Mammary epithelial cell (primary cell): ENCODE results near the gene PGA4.
"Not testable (repeated sequence)": the region's sequence is repeated elsewhere in the genome, so short reads cannot be mapped to it uniquely, and the experiment has no call there.

ENCODE experiments used
- CTCF ChIP-seq, 2 donors: IDR thresholded peaks in 1 of 2; conservative IDR thresholded peaks in 1 of 2; 2 replicates each; pipeline ENCODE4 v1.5.1; 2011 to 2012; ENCODE audit warnings: inconsistent platforms in 2 of 2, low read length in 2 of 2, mild to moderate bottlenecking in 2 of 2, control low read depth in 1 of 2, low read depth in 1 of 2; ENCODE audit not compliant: insufficient read depth in 1 of 2; ENCODE audit errors: extremely low read depth in 1 of 2
- EZH2 ChIP-seq: IDR thresholded peaks from 2 replicates; pipeline ENCODE4 v1.6.1; 2012; ENCODE audit warnings: low read length, inconsistent platforms, borderline replicate concordance

- TF ChIP-seq CTCF (conservative IDR thresholded peaks at IDR 0.05 in 1 of 2, IDR thresholded peaks at IDR 0.05 in 1 of 2; ENCODE audit: extremely low read depth in 1 of 2, insufficient read depth in 1 of 2, low read depth in 1 of 2, low read length in 2 of 2); EZH2: not testable (repeated sequence)
These were observed 19.0 kb upstream of the PGA4 start, which contains the start of gene PGA3 for GRCh38 chr11:61202950-61203746.
